Gastroesophageal sphincter (tissue), 4 donors: ENCODE data around the gene REEP1. TPM values are rescaled to one million over a fixed set of nuclear protein-coding genes. Genes with fewer than 3 reads are reported as not detected.

Experiments used
- ATAC-seq: fragments of 150-250 bp; one replicate; pipeline ENCODE4 v1.9.1; 2016; ENCODE audit warnings: mild to moderate bottlenecking, moderate library complexity
- H3K27ac ChIP-seq, 4 donors: fragments of 200-600 bp; sonication (generic) in 3 of 4; 1 replicate in 3 of 4; 2 replicates in 1 of 4; pipeline ENCODE4 v1.5.1; 2016 to 2019
- H3K27me3 ChIP-seq: fragments of 200-600 bp; sonication (generic); one replicate; pipeline ENCODE4 v1.5.1; 2019
- H3K36me3 ChIP-seq, 2 donors: fragments of 200-600 bp; sonication (generic); one replicate each; pipeline ENCODE4 v1.5.1; 2019; ENCODE audit warnings: control low read depth in 1 of 2
- H3K4me1 ChIP-seq, 3 donors: fragments of 200-600 bp; sonication (generic); 1 replicate in 2 of 3; 2 replicates in 1 of 3; pipeline ENCODE4 v1.5.1; 2016 to 2019; ENCODE audit warnings: control low read depth in 2 of 3
- H3K4me3 ChIP-seq, 2 donors: fragments of 200-600 bp; sonication (generic); one replicate each; pipeline ENCODE4 v1.5.1; 2019; ENCODE audit warnings: mild to moderate bottlenecking in 1 of 2, moderate library complexity in 1 of 2
- H3K9me3 ChIP-seq, 3 donors: fragments of 200-600 bp; sonication (generic); one replicate each; pipeline ENCODE4 v1.5.1; 2017 to 2019; ENCODE audit warnings: control low read depth in 2 of 3
- EP300 ChIP-seq: sonication (generic); formaldehyde crosslinking; IDR thresholded peaks from one replicate; pipeline ENCODE4 v1.6.1; 2017; ENCODE audit warnings: antibody characterized with exemption, mild to moderate bottlenecking
- POLR2A ChIP-seq, 2 donors: fragments of 450-650 bp; IDR thresholded peaks; one replicate each; pipeline ENCODE4 v1.6.1; 2017; ENCODE audit warnings: antibody characterized with exemption in 2 of 2, mild to moderate bottlenecking in 2 of 2, moderate library complexity in 1 of 2
- POLR2AphosphoS5 ChIP-seq: sonication (generic); formaldehyde crosslinking; IDR thresholded peaks from one replicate; pipeline ENCODE4 v1.6.1; 2017; ENCODE audit warnings: antibody characterized with exemption
- WGBS, 2 donors: methylation state at CpG; one replicate each; pipeline ENCODE4 v1.1.5; 2018; ENCODE audit warnings: low coverage in 1 of 2; 5-methylcytosine and 5-hydroxymethylcytosine counted together
- total RNA-seq, 4 donors: library from RNA; depleted of rRNA; stranded (reverse); fragments of >200 nt; gene quantifications; one replicate each; pipeline ENCODE4 v1.1.0, GENCODE V29; 2016
- TF ChIP-seq, protein P1 (sequence below), 4 experiments: fragments of 200-600 bp in 2 of 4; fragments of 450-650 bp in 2 of 4; sonication (generic) in 1 of 4; IDR thresholded peaks; one replicate each; pipeline ENCODE4 v1.5.1; 2017 to 2019; ENCODE audit warnings: antibody characterized with exemption in 4 of 4, mild to moderate bottlenecking in 2 of 4, moderate library complexity in 2 of 4

The REEP1 gene
- total RNA-seq, 4 donors from 2014 or later: 22.9 to 107 (median 70.7) TPM

GRCh38 chr2:86333378-86333777, 4.0 kb downstream of the REEP1 start:
- no peaks in the 10 kb centered on the region for H3K36me3 ChIP-seq
- ATAC-seq: no peak
- TF ChIP-seq, protein P1, sequence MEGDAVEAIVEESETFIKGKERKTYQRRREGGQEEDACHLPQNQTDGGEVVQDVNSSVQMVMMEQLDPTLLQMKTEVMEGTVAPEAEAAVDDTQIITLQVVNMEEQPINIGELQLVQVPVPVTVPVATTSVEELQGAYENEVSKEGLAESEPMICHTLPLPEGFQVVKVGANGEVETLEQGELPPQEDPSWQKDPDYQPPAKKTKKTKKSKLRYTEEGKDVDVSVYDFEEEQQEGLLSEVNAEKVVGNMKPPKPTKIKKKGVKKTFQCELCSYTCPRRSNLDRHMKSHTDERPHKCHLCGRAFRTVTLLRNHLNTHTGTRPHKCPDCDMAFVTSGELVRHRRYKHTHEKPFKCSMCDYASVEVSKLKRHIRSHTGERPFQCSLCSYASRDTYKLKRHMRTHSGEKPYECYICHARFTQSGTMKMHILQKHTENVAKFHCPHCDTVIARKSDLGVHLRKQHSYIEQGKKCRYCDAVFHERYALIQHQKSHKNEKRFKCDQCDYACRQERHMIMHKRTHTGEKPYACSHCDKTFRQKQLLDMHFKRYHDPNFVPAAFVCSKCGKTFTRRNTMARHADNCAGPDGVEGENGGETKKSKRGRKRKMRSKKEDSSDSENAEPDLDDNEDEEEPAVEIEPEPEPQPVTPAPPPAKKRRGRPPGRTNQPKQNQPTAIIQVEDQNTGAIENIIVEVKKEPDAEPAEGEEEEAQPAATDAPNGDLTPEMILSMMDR (IDR thresholded peaks at IDR 0.05): no peak
- no peak for TF ChIP-seq POLR2AphosphoS5
- TF ChIP-seq EP300: no peak
- no peak for TF ChIP-seq POLR2A (IDR thresholded peaks at IDR 0.05)
- peaks cover 16% of the 10 kb centered on the region for H3K27me3 ChIP-seq
- 0 to 20% methylated on average over 1 of the region's 2 CpGs for WGBS, 2 donors
- peaks cover 0 to 63% (median 3%) of the 10 kb centered on the region in 3 donors for H3K4me1 ChIP-seq
- no peak overlapping the region for H3K4me3 ChIP-seq
- H3K9me3 ChIP-seq: no peaks in the 10 kb centered on the region
- no peak overlapping the region for H3K27ac ChIP-seq

- peaks cover 0 to 64% (median 0%) of the 10 kb centered on the region in 3 donors for H3K4me1 ChIP-seq
- H3K4me3 ChIP-seq: no peak overlapping the region
- no peaks in the 10 kb centered on the region for H3K9me3 ChIP-seq
- TF ChIP-seq EP300: no peak
- TF ChIP-seq, protein P1 (IDR thresholded peaks at IDR 0.05): no peak
- TF ChIP-seq POLR2A (IDR thresholded peaks at IDR 0.05): no peak
- TF ChIP-seq POLR2AphosphoS5: no peak
- H3K27me3 ChIP-seq: peaks cover 16% of the 10 kb centered on the region
- 73 to 86% methylated on average over 1 of the region's 1 CpG for WGBS, 2 donors
- no peak for ATAC-seq
- H3K36me3 ChIP-seq: no peaks in the 10 kb centered on the region
- no peak overlapping the region for H3K27ac ChIP-seq
Measured at GRCh38 chr2:86332654-86333053, 4.8 kb downstream of the REEP1 start.

GRCh38 chr2:86331384-86331783, 6.0 kb downstream of the REEP1 start:
- WGBS, 2 donors: 92 to 100% methylated on average over 1 to 3 of the region's 3 CpGs
- no peaks in the 10 kb centered on the region for H3K9me3 ChIP-seq

DNA sequence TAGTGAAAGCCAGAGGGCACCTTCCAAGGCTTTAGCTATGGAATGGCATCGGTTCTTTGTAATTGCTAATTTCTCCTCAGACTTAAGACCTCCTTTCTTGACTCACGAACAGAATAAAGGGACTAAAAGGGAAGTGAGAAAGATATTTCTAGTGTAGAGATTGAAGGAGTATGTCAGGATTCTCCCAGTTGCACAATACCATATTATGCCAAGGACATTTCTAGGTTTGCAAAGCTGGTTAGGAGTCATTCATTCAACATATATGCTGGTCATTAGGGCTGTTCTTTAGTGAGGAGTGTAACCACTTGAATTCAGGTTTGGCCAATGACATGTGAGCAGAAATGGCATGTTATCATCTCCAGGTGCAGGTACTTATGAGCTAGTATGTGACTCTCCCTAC, 7.4 kb downstream of the REEP1 start:
- Histone ChIP-seq H3K9me3 (no peaks in the 10 kb centered on the region), H3K27ac (no peak overlapping the region), H3K36me3 (no peaks in the 10 kb centered on the region), H3K4me3 (no peak overlapping the region), H3K27me3 (no peaks in the 10 kb centered on the region), H3K4me1 (peaks cover 0 to 56% (median 0%) of the 10 kb centered on the region in 3 donors)
- WGBS, 2 donors: 83% methylated on average over 2 of the region's 2 CpGs
- ATAC-seq: no peak
- no peak for TF ChIP-seq POLR2AphosphoS5
- TF ChIP-seq, protein P1 (IDR thresholded peaks at IDR 0.05): no peak

More at GRCh38 chr2:86331384-86331783, 6.0 kb downstream of the REEP1 start:
- no peak overlapping the region for H3K4me3 ChIP-seq
- H3K4me1 ChIP-seq: peaks cover 0 to 67% (median 0%) of the 10 kb centered on the region in 3 donors
- H3K27ac ChIP-seq: no peak overlapping the region
- TF ChIP-seq EP300 (no peak), POLR2A (IDR thresholded peaks at IDR 0.05) (no peak), POLR2AphosphoS5 (no peak)
- TF ChIP-seq, protein P1 (IDR thresholded peaks at IDR 0.05): no peak
- no peaks in the 10 kb centered on the region for H3K36me3 ChIP-seq
- no peak for ATAC-seq
- peaks cover 6% of the 10 kb centered on the region for H3K27me3 ChIP-seq

DNA sequence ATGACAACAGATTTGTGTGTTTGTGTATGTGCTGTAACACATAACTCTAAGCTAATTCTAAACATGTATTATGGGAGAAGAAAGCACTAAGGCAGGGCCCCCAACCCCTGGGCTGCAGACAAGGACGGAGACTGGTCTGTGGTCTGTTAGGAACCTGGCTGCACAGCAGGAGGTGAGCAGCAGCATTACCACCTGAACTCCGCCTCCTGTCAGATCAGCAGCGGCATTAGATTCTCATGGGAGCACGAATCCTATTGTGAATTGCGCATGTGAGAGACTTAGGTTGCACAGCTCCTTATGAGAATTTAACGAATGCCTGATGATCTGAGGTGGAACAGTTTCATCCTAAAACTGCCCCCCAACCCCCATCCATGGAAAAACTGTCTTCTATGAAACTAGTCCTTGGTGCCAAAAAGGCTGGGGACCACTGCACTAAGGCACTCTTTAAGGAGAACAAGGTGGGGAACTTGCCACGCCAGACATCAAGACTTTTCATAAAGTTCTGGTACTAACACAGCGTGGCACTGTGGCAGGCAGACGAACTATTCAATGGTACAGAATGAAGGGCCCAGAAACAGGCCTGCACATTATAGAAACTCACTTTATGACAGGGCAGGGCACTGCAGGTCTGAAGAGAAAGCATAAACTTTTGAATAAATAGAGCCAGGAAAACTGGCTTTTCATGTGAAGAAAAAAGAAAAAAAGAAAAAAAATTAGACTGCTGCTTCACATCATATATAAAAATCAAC, 14.0 kb downstream of the REEP1 start:
- no peaks in the 10 kb centered on the region for H3K9me3 ChIP-seq
- H3K4me3 ChIP-seq: no peak overlapping the region
- WGBS, 2 donors: 91% methylated on average over 4 to 6 of the region's 9 CpGs
- H3K27me3 ChIP-seq: no peaks in the 10 kb centered on the region
- no peaks in the 10 kb centered on the region for H3K36me3 ChIP-seq
- no peak for ATAC-seq
- no peak overlapping the region for H3K27ac ChIP-seq
- TF ChIP-seq POLR2AphosphoS5 (no peak), EP300 (no peak), POLR2A (IDR thresholded peaks at IDR 0.05) (no peak)
- TF ChIP-seq, protein P1 (IDR thresholded peaks at IDR 0.05): no peak
- H3K4me1 ChIP-seq: peaks cover 0 to 23% (median 0%) of the 10 kb centered on the region in 3 donors
